ENCODE data around the gene RNU7-1.
A peak's percentile ranks its signal among the peaks of the same experiment; 100 is the strongest.

- TF ChIP-seq POLR2A (IDR thresholded peaks at IDR 0.05): no peak
- TF ChIP-seq CTCF (IDR thresholded peaks at IDR 0.05): peak; percentile 91 to 95 (median 94)
These were observed 21.5 kb downstream of the RNU7-1 start for GRCh38 chr12:6965026-6965661.

All from right lobe of liver (tissue), 4 donors.